SU-DHL-6 (cell line): ENCODE data around the gene SYPL1.

Experiments used
- CTCF ChIP-seq: fragments of 200-600 bp; sonication (generic); IDR thresholded peaks from one replicate; pipeline ENCODE4 v1.5.1; 2017; ENCODE audit warnings: antibody characterized with exemption, mild to moderate bottlenecking, low read length, moderate library complexity; ENCODE audit not compliant: insufficient read depth, poor library complexity, severe bottlenecking
- EZH2phosphoT487 ChIP-seq: fragments of 200-600 bp; sonication (generic), shearing (Covaris generic); conservative IDR thresholded peaks from 2 replicates; pipeline ENCODE4 v1.6.1; 2018; ENCODE audit warnings: mild to moderate bottlenecking, antibody characterized with exemption, low read length, moderate library complexity, mixed read lengths

- TF ChIP-seq CTCF (no peak), EZH2phosphoT487 (no peak)
Observed at GRCh38 chr7:106100863-106101629, 11.1 kb downstream of the SYPL1 start.
